ENCODE data around the gene WWC2. TPM values are rescaled to one million over a fixed set of nuclear protein-coding genes. Genes with fewer than 3 reads are reported as not detected.

Gene WWC2
- polyA plus RNA-seq, 4 donors = 0.22 to 15.6 (median 2.1) TPM

- Histone ChIP-seq H3K27ac (ENCODE audit: low read depth in 1 of 3, low read length in 2 of 3) (peak overlapping the region in 1 of 3 donors; percentile 9), H3K4me1 (ENCODE audit: control insufficient read depth in 3 of 3, insufficient read depth in 2 of 3, low read depth in 1 of 3, low read length in 2 of 3) (peaks cover 0 to 4% (median 0%) of the 10 kb centered on the region in 3 donors), H3K4me3 (ENCODE audit: low read depth in 1 of 3, low read length in 3 of 3) (no peak overlapping the region), H3K36me3 (ENCODE audit: control insufficient read depth in 3 of 3, insufficient read depth in 2 of 3, low read depth in 1 of 3, low read length in 3 of 3) (no peaks in the 10 kb centered on the region), H3K27me3 (ENCODE audit: control insufficient read depth in 3 of 3, insufficient read depth in 3 of 3, low read length in 3 of 3) (no peaks in the 10 kb centered on the region), H3K9me3 (ENCODE audit: control insufficient read depth in 2 of 2, insufficient read depth in 1 of 2, low read depth in 1 of 2, low read length in 1 of 2) (no peaks in the 10 kb centered on the region)
- FAIRE-seq (no peak), DNase-seq (peak in 1 of 2 donors; percentile 33)
- 67 to 100% (median 82%) methylated on average over 4 of the region's 4 CpGs for WGBS, 3 donors
These were observed 121.2 kb downstream of the WWC2 start for GRCh38 chr4:183220236-183220635.

- Histone ChIP-seq H3K9me3 (ENCODE audit: control insufficient read depth in 2 of 2, insufficient read depth in 1 of 2, low read depth in 1 of 2, low read length in 1 of 2) (no peaks in the 10 kb centered on the region), H3K27ac (ENCODE audit: low read depth in 1 of 3, low read length in 2 of 3) (no peak overlapping the region), H3K4me3 (ENCODE audit: low read depth in 1 of 3, low read length in 3 of 3) (no peak overlapping the region), H3K27me3 (ENCODE audit: control insufficient read depth in 3 of 3, insufficient read depth in 3 of 3, low read length in 3 of 3) (no peaks in the 10 kb centered on the region), H3K36me3 (ENCODE audit: control insufficient read depth in 3 of 3, insufficient read depth in 2 of 3, low read depth in 1 of 3, low read length in 3 of 3) (no peaks in the 10 kb centered on the region), H3K4me1 (ENCODE audit: control insufficient read depth in 3 of 3, insufficient read depth in 2 of 3, low read depth in 1 of 3, low read length in 2 of 3) (peaks cover 0 to 4% (median 0%) of the 10 kb centered on the region in 3 donors)
- no peak for FAIRE-seq
- 35 to 68% (median 55%) methylated on average over 3 of the region's 3 CpGs for WGBS, 3 donors
- peak; percentile 17 to 85 for DNase-seq
These were observed 124.0 kb downstream of the WWC2 start for GRCh38 chr4:183223053-183223452.

DNA sequence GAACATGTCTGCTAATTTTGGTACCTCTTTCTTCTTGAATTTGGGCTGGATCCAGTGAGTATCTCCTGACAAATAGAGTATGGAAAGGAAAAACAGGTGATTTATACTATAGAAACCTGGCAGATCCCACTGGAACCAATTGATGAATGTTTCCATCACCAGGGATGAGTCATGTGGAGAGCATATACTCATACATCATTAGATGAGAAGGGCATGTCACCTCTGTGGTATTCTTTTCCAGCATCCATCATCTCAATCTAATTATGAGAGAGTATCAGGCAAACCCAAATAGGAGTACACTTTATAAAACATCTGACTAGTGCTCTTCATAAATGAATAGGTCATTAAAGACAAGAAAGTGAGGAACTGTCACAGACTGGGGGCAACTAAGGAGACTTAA, 130.3 kb downstream of the WWC2 start:
- H3K4me1 ChIP-seq (ENCODE audit: control insufficient read depth in 3 of 3, insufficient read depth in 2 of 3, low read depth in 1 of 3, low read length in 2 of 3) = no peaks in the 10 kb centered on the region
- H3K4me3 ChIP-seq (ENCODE audit: low read depth in 1 of 3, low read length in 3 of 3) = no peak overlapping the region
- no peaks in the 10 kb centered on the region for H3K36me3 ChIP-seq (ENCODE audit: control insufficient read depth in 3 of 3, insufficient read depth in 2 of 3, low read depth in 1 of 3, low read length in 3 of 3)
- no peak for DNase-seq
- H3K27ac ChIP-seq (ENCODE audit: low read depth in 1 of 3, low read length in 2 of 3) = no peak overlapping the region
- no peak for FAIRE-seq
- H3K9me3 ChIP-seq (ENCODE audit: control insufficient read depth in 2 of 2, insufficient read depth in 1 of 2, low read depth in 1 of 2, low read length in 1 of 2) = no peaks in the 10 kb centered on the region
- no peaks in the 10 kb centered on the region for H3K27me3 ChIP-seq (ENCODE audit: control insufficient read depth in 3 of 3, insufficient read depth in 3 of 3, low read length in 3 of 3)

- Histone ChIP-seq H3K9me3 (ENCODE audit: control insufficient read depth in 2 of 2, insufficient read depth in 1 of 2, low read depth in 1 of 2, low read length in 1 of 2) (no peaks in the 10 kb centered on the region), H3K36me3 (ENCODE audit: control insufficient read depth in 3 of 3, insufficient read depth in 2 of 3, low read depth in 1 of 3, low read length in 3 of 3) (peaks cover 0 to 15% (median 0%) of the 10 kb centered on the region in 3 donors), H3K27me3 (ENCODE audit: control insufficient read depth in 3 of 3, insufficient read depth in 3 of 3, low read length in 3 of 3) (no peaks in the 10 kb centered on the region), H3K4me3 (ENCODE audit: low read depth in 1 of 3, low read length in 3 of 3) (no peak overlapping the region), H3K27ac (ENCODE audit: low read depth in 1 of 3, low read length in 2 of 3) (no peak overlapping the region), H3K4me1 (ENCODE audit: control insufficient read depth in 3 of 3, insufficient read depth in 2 of 3, low read depth in 1 of 3, low read length in 2 of 3) (peaks cover 0 to 4% (median 0%) of the 10 kb centered on the region in 3 donors)
- FAIRE-seq = no peak
- peak in 1 of 2 donors; percentile 10 for DNase-seq
- 55 to 72% (median 60%) methylated on average over 15 of the region's 15 CpGs for WGBS, 3 donors
These were observed 141.7 kb downstream of the WWC2 start for GRCh38 chr4:183240581-183241321.

DNA sequence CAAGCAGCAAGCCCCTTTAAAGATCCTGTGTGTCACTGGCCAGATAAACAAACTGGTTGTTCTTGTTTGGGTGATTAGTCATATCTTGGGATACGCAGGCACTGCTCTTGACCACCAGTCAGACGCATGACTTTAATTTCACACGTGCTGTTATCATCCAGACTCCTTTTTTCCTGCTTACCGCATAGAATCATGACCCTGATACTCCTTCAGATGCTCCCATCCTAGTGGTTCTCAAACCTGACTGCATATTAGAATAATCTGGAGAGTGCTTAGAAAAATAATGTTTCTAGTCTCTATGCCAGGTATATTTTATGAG, 142.2 kb downstream of the WWC2 start:
- DNase-seq (no peak), FAIRE-seq (no peak)
- 26 to 48% (median 37%) methylated on average over 4 of the region's 4 CpGs for WGBS, 3 donors
- Histone ChIP-seq H3K36me3 (ENCODE audit: control insufficient read depth in 3 of 3, insufficient read depth in 2 of 3, low read depth in 1 of 3, low read length in 3 of 3) (peaks cover 0 to 16% (median 0%) of the 10 kb centered on the region in 3 donors), H3K4me1 (ENCODE audit: control insufficient read depth in 3 of 3, insufficient read depth in 2 of 3, low read depth in 1 of 3, low read length in 2 of 3) (peaks cover 0 to 4% (median 0%) of the 10 kb centered on the region in 3 donors), H3K27me3 (ENCODE audit: control insufficient read depth in 3 of 3, insufficient read depth in 3 of 3, low read length in 3 of 3) (no peaks in the 10 kb centered on the region), H3K9me3 (ENCODE audit: control insufficient read depth in 2 of 2, insufficient read depth in 1 of 2, low read depth in 1 of 2, low read length in 1 of 2) (no peaks in the 10 kb centered on the region), H3K4me3 (ENCODE audit: low read depth in 1 of 3, low read length in 3 of 3) (no peak overlapping the region), H3K27ac (ENCODE audit: low read depth in 1 of 3, low read length in 2 of 3) (no peak overlapping the region)

GRCh38 chr4:183241721-183242151, 142.7 kb downstream of the WWC2 start:
- peaks cover 0 to 16% (median 0%) of the 10 kb centered on the region in 3 donors for H3K36me3 ChIP-seq (ENCODE audit: control insufficient read depth in 3 of 3, insufficient read depth in 2 of 3, low read depth in 1 of 3, low read length in 3 of 3)
- no peak overlapping the region for H3K4me3 ChIP-seq (ENCODE audit: low read depth in 1 of 3, low read length in 3 of 3)
- DNase-seq (no peak), FAIRE-seq (no peak)
- WGBS, 3 donors = 31 to 49% (median 34%) methylated on average over 6 of the region's 6 CpGs
- H3K9me3 ChIP-seq (ENCODE audit: control insufficient read depth in 2 of 2, insufficient read depth in 1 of 2, low read depth in 1 of 2, low read length in 1 of 2) = no peaks in the 10 kb centered on the region
- H3K27ac ChIP-seq (ENCODE audit: low read depth in 1 of 3, low read length in 2 of 3) = no peak overlapping the region
- H3K27me3 ChIP-seq (ENCODE audit: control insufficient read depth in 3 of 3, insufficient read depth in 3 of 3, low read length in 3 of 3) = no peaks in the 10 kb centered on the region
- H3K4me1 ChIP-seq (ENCODE audit: control insufficient read depth in 3 of 3, insufficient read depth in 2 of 3, low read depth in 1 of 3, low read length in 2 of 3) = peaks cover 0 to 4% (median 0%) of the 10 kb centered on the region in 3 donors

GRCh38 chr4:183242291-183242690, 143.2 kb downstream of the WWC2 start:
- Histone ChIP-seq H3K9me3 (ENCODE audit: control insufficient read depth in 2 of 2, insufficient read depth in 1 of 2, low read depth in 1 of 2, low read length in 1 of 2) (no peaks in the 10 kb centered on the region), H3K27me3 (ENCODE audit: control insufficient read depth in 3 of 3, insufficient read depth in 3 of 3, low read length in 3 of 3) (no peaks in the 10 kb centered on the region), H3K4me1 (ENCODE audit: control insufficient read depth in 3 of 3, insufficient read depth in 2 of 3, low read depth in 1 of 3, low read length in 2 of 3) (peaks cover 0 to 4% (median 0%) of the 10 kb centered on the region in 3 donors), H3K4me3 (ENCODE audit: low read depth in 1 of 3, low read length in 3 of 3) (no peak overlapping the region), H3K36me3 (ENCODE audit: control insufficient read depth in 3 of 3, insufficient read depth in 2 of 3, low read depth in 1 of 3, low read length in 3 of 3) (peaks cover 0 to 16% (median 0%) of the 10 kb centered on the region in 3 donors), H3K27ac (ENCODE audit: low read depth in 1 of 3, low read length in 2 of 3) (no peak overlapping the region)
- no peak for DNase-seq
- WGBS, 3 donors = 79 to 91% (median 88%) methylated on average over 2 of the region's 2 CpGs
- no peak for FAIRE-seq

- no peak for FAIRE-seq
These were observed 145.0 kb downstream of the WWC2 start for GRCh38 chr4:183244019-183244418.

GRCh38 chr4:183244506-183244905, 145.4 kb downstream of the WWC2 start:
- Histone ChIP-seq H3K4me3 (ENCODE audit: low read depth in 1 of 3, low read length in 3 of 3) (no peak overlapping the region), H3K27me3 (ENCODE audit: control insufficient read depth in 3 of 3, insufficient read depth in 3 of 3, low read length in 3 of 3) (no peaks in the 10 kb centered on the region), H3K4me1 (ENCODE audit: control insufficient read depth in 3 of 3, insufficient read depth in 2 of 3, low read depth in 1 of 3, low read length in 2 of 3) (peaks cover 0 to 4% (median 0%) of the 10 kb centered on the region in 3 donors), H3K36me3 (ENCODE audit: control insufficient read depth in 3 of 3, insufficient read depth in 2 of 3, low read depth in 1 of 3, low read length in 3 of 3) (peaks cover 0 to 16% (median 0%) of the 10 kb centered on the region in 3 donors), H3K9me3 (ENCODE audit: control insufficient read depth in 2 of 2, insufficient read depth in 1 of 2, low read depth in 1 of 2, low read length in 1 of 2) (no peaks in the 10 kb centered on the region), H3K27ac (ENCODE audit: low read depth in 1 of 3, low read length in 2 of 3) (no peak overlapping the region)
- WGBS, 3 donors = 54 to 82% (median 59%) methylated on average over 2 of the region's 2 CpGs
- DNase-seq = no peak
- FAIRE-seq = no peak

More at GRCh38 chr4:183244019-183244418, 145.0 kb downstream of the WWC2 start:
- Histone ChIP-seq H3K27me3 (ENCODE audit: control insufficient read depth in 3 of 3, insufficient read depth in 3 of 3, low read length in 3 of 3) (no peaks in the 10 kb centered on the region), H3K4me3 (ENCODE audit: low read depth in 1 of 3, low read length in 3 of 3) (no peak overlapping the region), H3K36me3 (ENCODE audit: control insufficient read depth in 3 of 3, insufficient read depth in 2 of 3, low read depth in 1 of 3, low read length in 3 of 3) (peaks cover 0 to 16% (median 0%) of the 10 kb centered on the region in 3 donors), H3K9me3 (ENCODE audit: control insufficient read depth in 2 of 2, insufficient read depth in 1 of 2, low read depth in 1 of 2, low read length in 1 of 2) (no peaks in the 10 kb centered on the region), H3K27ac (ENCODE audit: low read depth in 1 of 3, low read length in 2 of 3) (no peak overlapping the region), H3K4me1 (ENCODE audit: control insufficient read depth in 3 of 3, insufficient read depth in 2 of 3, low read depth in 1 of 3, low read length in 2 of 3) (peaks cover 0 to 4% (median 0%) of the 10 kb centered on the region in 3 donors)
- DNase-seq = no peak
- 72 to 79% (median 76%) methylated on average over 8 of the region's 8 CpGs for WGBS, 3 donors
